Endothelial cell of umbilical vein (primary cell): ENCODE results near the gene OPCML. TPM values are rescaled to one million over a fixed set of nuclear protein-coding genes. Genes with fewer than 3 reads are reported as not detected.

Source experiments
- BruUV-seq: library from RNA; stranded (reverse); fragments of 400-500 nt; replicated peaks from 2 replicates; lab custom pipeline; 2021; lab: Mats Ljungman, UMichigan
- CTCF ChIA-PET: fragments of 300-600, 350-600 bp; sonication (Branson Sonifier 250); formaldehyde crosslinking; loops from one replicate; lab custom pipeline; 2021; ENCODE audit warnings: antibody characterized with exemption, inconsistent platforms; lab: Charles Lee
- POLR2A ChIA-PET: fragments of 300-600, 350-600 bp; sonication (Branson Sonifier 250); formaldehyde crosslinking; loops from one replicate; lab custom pipeline; 2021; ENCODE audit warnings: antibody characterized with exemption, inconsistent platforms; lab: Charles Lee
- DNase-seq: peaks from one replicate; pipeline ENCODE4 v3.0.0-alpha.2; 2011; ENCODE audit warnings: low read depth, low spot score
- FAIRE-seq: peaks from 2 replicates; lab custom pipeline; 2011; peaks lifted over from hg19 to GRCh38; lab: Jason Lieb, UNC
- H2AFZ ChIP-seq: 2 replicates; pipeline ENCODE4 v1.6.0; 2012; ENCODE audit warnings: low read depth, low read length, control low read depth, inconsistent platforms
- H3K27ac ChIP-seq: 2 replicates; pipeline ENCODE4 v1.5.1; 2011; ENCODE audit warnings: low read depth, mild to moderate bottlenecking, control low read depth, low read length, moderate library complexity; ENCODE audit not compliant: insufficient read depth
- H3K27me3 ChIP-seq, 2 experiments: 2 replicates each; pipeline versions ENCODE4 v1.6.0 to v1.6.1; 2011; ENCODE audit warnings: low read length in 2 of 2, mixed read lengths in 1 of 2; ENCODE audit not compliant: control insufficient read depth in 2 of 2, insufficient read depth in 2 of 2
- H3K36me3 ChIP-seq, 2 experiments: 2 replicates in 1 of 2; 3 replicates in 1 of 2; pipeline ENCODE4 v1.5.1; 2011; ENCODE audit warnings: low read length in 2 of 2, mild to moderate bottlenecking in 1 of 2, moderate library complexity in 1 of 2; ENCODE audit not compliant: control insufficient read depth in 2 of 2, insufficient read depth in 2 of 2; ENCODE audit errors: extremely low read depth in 1 of 2
- H3K4me1 ChIP-seq: 3 replicates; pipeline ENCODE4 v1.5.1; 2011; ENCODE audit warnings: mild to moderate bottlenecking, low read length; ENCODE audit not compliant: control insufficient read depth, insufficient read depth; ENCODE audit errors: extremely low read depth
- H3K4me2 ChIP-seq: 2 replicates; pipeline ENCODE4 v1.6.1; 2011; ENCODE audit warnings: low read length, control low read depth, mixed read lengths; ENCODE audit not compliant: insufficient read depth
- H3K4me3 ChIP-seq, 3 experiments: fragments of 200-600 bp in 1 of 3; sonication (generic), shearing (Covaris generic) in 1 of 3; replicated peaks in 1 of 3; 2 replicates each; pipeline ENCODE4 v1.5.1; 2011 to 2016; ENCODE audit warnings: control low read depth in 3 of 3, low read length in 3 of 3, mild to moderate bottlenecking in 2 of 3, inconsistent platforms in 1 of 3, low read depth in 1 of 3, moderate library complexity in 1 of 3; ENCODE audit not compliant: insufficient read depth in 1 of 3
- H3K79me2 ChIP-seq: 2 replicates; pipeline ENCODE4 v1.6.0; 2012; ENCODE audit warnings: low read length, inconsistent platforms; ENCODE audit not compliant: control insufficient read depth, insufficient read depth
- H3K9ac ChIP-seq: replicated peaks from 2 replicates; pipeline ENCODE3; 2011; ENCODE audit warnings: low read length, control low read depth; ENCODE audit not compliant: insufficient read depth; ENCODE audit errors: extremely low read depth
- H3K9me1 ChIP-seq: replicated peaks from 3 replicates; pipeline ENCODE4 v1.6.0; 2011; ENCODE audit warnings: mild to moderate bottlenecking, low read length; ENCODE audit not compliant: control insufficient read depth, insufficient read depth; ENCODE audit errors: extremely low read depth
- H3K9me3 ChIP-seq: replicated peaks from 2 replicates; pipeline ENCODE4 v1.5.1; 2012; ENCODE audit warnings: low read length, inconsistent platforms; ENCODE audit not compliant: control insufficient read depth, insufficient read depth
- H4K20me1 ChIP-seq: replicated peaks from 2 replicates; pipeline ENCODE3; 2011; ENCODE audit warnings: mild to moderate bottlenecking, low read length; ENCODE audit not compliant: control insufficient read depth, insufficient read depth; ENCODE audit errors: extremely low read depth
- EZH2 ChIP-seq: IDR thresholded peaks from 2 replicates; pipeline ENCODE4 v1.6.1; 2012; ENCODE audit warnings: borderline replicate concordance, low read depth, mild to moderate bottlenecking, moderate library complexity, low read length, inconsistent platforms; ENCODE audit not compliant: severe bottlenecking
- FOS ChIP-seq: IDR thresholded peaks from 2 replicates; pipeline ENCODE4 v1.6.1; 2011; ENCODE audit warnings: mild to moderate bottlenecking, low read length, moderate library complexity, borderline replicate concordance; ENCODE audit not compliant: insufficient read depth
- GATA2 ChIP-seq: IDR thresholded peaks from 2 replicates; pipeline ENCODE4 v1.7.0; 2011; ENCODE audit warnings: low read depth, mild to moderate bottlenecking, moderate library complexity, mixed read lengths, low read length; ENCODE audit not compliant: insufficient read length, insufficient read depth
- JUN ChIP-seq: IDR thresholded peaks from 2 replicates; pipeline ENCODE4 v1.6.1; 2011; ENCODE audit warnings: borderline replicate concordance, low read depth; ENCODE audit not compliant: insufficient read length, insufficient read depth
- MYC ChIP-seq: IDR thresholded peaks from one replicate; pipeline ENCODE4 v1.6.1; 2011; ENCODE audit warnings: mild to moderate bottlenecking, low read depth, low read length
- POLR2A ChIP-seq: IDR thresholded peaks from 2 replicates; pipeline ENCODE4 v1.6.1; 2012; ENCODE audit warnings: low read depth, mild to moderate bottlenecking, control low read depth, low read length
- POLR2AphosphoS5 ChIP-seq: IDR thresholded peaks from 2 replicates; pipeline ENCODE4 v1.6.1; 2012; ENCODE audit warnings: low read depth, mild to moderate bottlenecking, control low read depth, low read length, moderate library complexity; ENCODE audit not compliant: insufficient read depth
- dilution Hi-C: fragments of 300-500 bp; cut with MboI; formaldehyde crosslinking; loops from one replicate; pipeline ENCODE4 v1.15.0; 2019; ENCODE audit warnings: low sequenced_read_pairs; ENCODE audit not compliant: extremely low pct_ligation_motif_present
- intact Hi-C: fragments of 100-400 bp; cut with micrococcal nuclease; formaldehyde crosslinking; loops from one replicate; pipeline ENCODE4 v1.10.0; 2022
- polyA plus RNA-seq, 4 experiments: library from polyadenylated mRNA; depleted of rRNA in 3 of 4; stranded (reverse) in 3 of 4; unstranded in 1 of 4; fragments of >200 nt; gene quantifications; 2 replicates each; pipeline versions ENCODE4 v1.2.1 to v1.2.3, GENCODE V29; 2011 to 2012; ENCODE audit warnings: missing spikeins in 1 of 4
- total RNA-seq: library from RNA; stranded (reverse); gene quantifications from 2 replicates; pipeline ENCODE4 v1.2.3, GENCODE V29; 2021
- TF ChIP-seq, protein P1 (sequence below): IDR thresholded peaks from 2 replicates; pipeline ENCODE4 v1.6.1; 2011; ENCODE audit not compliant: insufficient read depth, insufficient read length
- TF ChIP-seq, protein P2 (sequence below), 2 donors: IDR thresholded peaks; 1 replicate in 1 of 2; 2 replicates in 1 of 2; pipeline ENCODE4 v1.5.1; 2011; ENCODE audit warnings: low read length in 2 of 2, mild to moderate bottlenecking in 2 of 2, moderate library complexity in 2 of 2, control low read depth in 1 of 2, inconsistent platforms in 1 of 2, low read depth in 1 of 2; ENCODE audit not compliant: insufficient read depth in 1 of 2; ENCODE audit errors: extremely low read depth in 1 of 2

Gene OPCML
- total and polyA plus RNA-seq, 2 donors (not counting 3 experiments of a cell fraction or from before 2014, with no cell fraction given), result not detected

DNA sequence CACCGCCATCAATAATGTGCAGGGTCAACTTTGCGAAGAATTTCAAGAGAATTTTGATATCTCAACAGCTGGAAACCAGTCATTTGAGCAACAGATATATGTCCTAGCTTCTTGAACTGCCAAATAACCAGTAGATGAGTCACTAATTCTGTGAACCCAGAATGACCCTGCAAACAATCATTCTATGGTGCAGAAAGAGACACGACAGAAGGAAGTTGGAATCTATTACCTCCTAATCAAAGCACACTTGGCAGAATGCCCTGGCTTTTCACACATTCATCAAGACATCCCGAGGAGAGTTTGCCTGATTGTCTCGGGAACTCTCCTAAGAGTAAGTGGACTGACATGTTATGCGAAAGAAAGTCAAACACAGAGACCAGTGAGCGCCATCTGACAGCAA lies 621.1 kb downstream of the OPCML start:
- Histone ChIP-seq H3K9me3 (no peaks in the 10 kb centered on the region), H4K20me1 (no peaks in the 10 kb centered on the region), H3K36me3 (no peaks in the 10 kb centered on the region), H3K9ac (no peak overlapping the region), H3K4me3 (no peak overlapping the region), H3K79me2 (no peaks in the 10 kb centered on the region), H3K27me3 (no peaks in the 10 kb centered on the region), H3K9me1 (no peaks in the 10 kb centered on the region), H3K4me2 (no peak overlapping the region), H2AFZ (no peak overlapping the region), H3K27ac (no peak overlapping the region), H3K4me1 (no peaks in the 10 kb centered on the region)
- no peak for TF ChIP-seq POLR2A
- no peak for TF ChIP-seq EZH2
- TF ChIP-seq FOS, result no peak
- no peak for TF ChIP-seq GATA2
- no peak for TF ChIP-seq MYC
- TF ChIP-seq, protein P1, sequence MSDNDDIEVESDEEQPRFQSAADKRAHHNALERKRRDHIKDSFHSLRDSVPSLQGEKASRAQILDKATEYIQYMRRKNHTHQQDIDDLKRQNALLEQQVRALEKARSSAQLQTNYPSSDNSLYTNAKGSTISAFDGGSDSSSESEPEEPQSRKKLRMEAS, result no peak
- TF ChIP-seq, protein P2, sequence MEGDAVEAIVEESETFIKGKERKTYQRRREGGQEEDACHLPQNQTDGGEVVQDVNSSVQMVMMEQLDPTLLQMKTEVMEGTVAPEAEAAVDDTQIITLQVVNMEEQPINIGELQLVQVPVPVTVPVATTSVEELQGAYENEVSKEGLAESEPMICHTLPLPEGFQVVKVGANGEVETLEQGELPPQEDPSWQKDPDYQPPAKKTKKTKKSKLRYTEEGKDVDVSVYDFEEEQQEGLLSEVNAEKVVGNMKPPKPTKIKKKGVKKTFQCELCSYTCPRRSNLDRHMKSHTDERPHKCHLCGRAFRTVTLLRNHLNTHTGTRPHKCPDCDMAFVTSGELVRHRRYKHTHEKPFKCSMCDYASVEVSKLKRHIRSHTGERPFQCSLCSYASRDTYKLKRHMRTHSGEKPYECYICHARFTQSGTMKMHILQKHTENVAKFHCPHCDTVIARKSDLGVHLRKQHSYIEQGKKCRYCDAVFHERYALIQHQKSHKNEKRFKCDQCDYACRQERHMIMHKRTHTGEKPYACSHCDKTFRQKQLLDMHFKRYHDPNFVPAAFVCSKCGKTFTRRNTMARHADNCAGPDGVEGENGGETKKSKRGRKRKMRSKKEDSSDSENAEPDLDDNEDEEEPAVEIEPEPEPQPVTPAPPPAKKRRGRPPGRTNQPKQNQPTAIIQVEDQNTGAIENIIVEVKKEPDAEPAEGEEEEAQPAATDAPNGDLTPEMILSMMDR (IDR thresholded peaks at IDR 0.05; ENCODE audit: extremely low read depth in 1 of 2, insufficient read depth in 1 of 2, low read depth in 1 of 2, low read length in 2 of 2), result no peak
- no peak for TF ChIP-seq POLR2AphosphoS5
- TF ChIP-seq JUN, result no peak
- FAIRE-seq (no peak), DNase-seq (no peak)
- dilution Hi-C loops (no loop called here), intact Hi-C loops (no loop called here)
- POLR2A ChIA-PET, result no interaction called here
- CTCF ChIA-PET, result interaction anchor here (0.7 kb wide), 1 partner anchor 30 kb away, joined by 3 read pairs; no protein-coding TSS in a partner anchor
- no TSS peak for BruUV-seq
